Measurements from ENCODE around the gene CRYZL1. TPM values are rescaled to one million over a fixed set of nuclear protein-coding genes. Genes with fewer than 3 reads are reported as not detected.
A peak's percentile ranks its signal among the peaks of the same experiment; 100 is the strongest.

Gene CRYZL1
- total and polyA plus RNA-seq, 2 of the 8 experiments (the other 6 are each of a cell fraction or from before 2014, with no cell fraction given), result 15.6 to 15.8 TPM

DNA sequence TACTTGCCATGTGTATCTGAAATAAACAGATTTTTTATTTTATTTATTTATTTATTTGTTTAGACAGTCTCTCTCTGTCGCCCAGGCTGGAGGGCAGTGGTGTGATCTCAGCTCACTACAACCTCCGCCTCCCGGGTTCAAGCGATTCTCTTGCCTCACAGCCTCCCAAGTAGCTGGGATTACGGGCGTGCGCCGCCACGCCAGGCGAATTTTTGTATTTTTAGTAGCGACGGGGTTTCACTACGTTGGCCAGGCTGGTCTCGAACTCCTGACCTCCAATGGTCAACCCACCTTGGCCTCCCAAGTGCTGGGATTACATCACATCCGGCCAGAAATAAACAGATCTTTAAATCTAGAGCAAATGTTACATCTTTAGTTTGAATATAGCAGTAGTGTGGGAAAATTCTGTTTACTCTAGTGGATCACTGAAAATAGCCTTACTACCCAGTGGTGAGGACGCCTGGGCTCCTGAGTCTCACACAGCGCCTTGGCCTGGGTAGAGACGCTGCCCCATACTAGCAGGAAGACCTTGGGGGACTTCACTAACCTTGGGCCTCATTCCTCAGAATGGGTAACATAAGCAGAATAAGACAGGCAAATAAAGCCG lies 100.3 kb downstream of the CRYZL1 start:
- ChIA-PET CTCF (ENCODE audit: partially characterized antibody) (interaction anchor here (0.6 kb wide), 1 partner anchor 427 kb away, joined by 3 read pairs; no protein-coding TSS in a partner anchor), POLR2A (ENCODE audit: partially characterized antibody) (interaction anchor here (1.0 to 6.3 kb wide), 10 partner anchors 11 to 179 kb away, joined by 3 to 64 read pairs (median 3); partner anchors contain the start of gene DONSON)
- peak overlapping the region; percentile 83 for H4K91ac ChIP-seq (replicated peaks; ENCODE audit: insufficient read length, low read length)
- H3K4me3 ChIP-seq (ENCODE audit: extremely low read depth in 1 of 4, insufficient read depth in 2 of 4, low read depth in 3 of 4, low read length in 4 of 4), result peak overlapping the region; percentile 91 to 99 (median 95)
- H3K4ac ChIP-seq (replicated peaks; ENCODE audit: insufficient read length, low read depth, low read length), result peak overlapping the region; percentile 75
- H2BK15ac ChIP-seq (ENCODE audit: low read length), result no peak overlapping the region
- no peak overlapping the region; the same call in 1 of the 2 replicates for H2BK20ac ChIP-seq (ENCODE audit: low read length)
- H2AK5ac ChIP-seq (ENCODE audit: low read depth, low read length), result peak overlapping the region; percentile 88
- H4K8ac ChIP-seq (ENCODE audit: extremely low read depth, insufficient read depth, low read length), result peak overlapping the region; percentile 87; the same call in 1 of the 2 replicates
- no peak for TF ChIP-seq TBP (IDR thresholded peaks at IDR 0.05; ENCODE audit: low read depth, low read length)
- TF ChIP-seq KDM1A (IDR thresholded peaks at IDR 0.05; ENCODE audit: borderline replicate concordance, low read length), result 0 out of 2 replicates have a peak, but pooled peaks have one; percentile 26
- TF ChIP-seq SAP30 (IDR thresholded peaks at IDR 0.05; ENCODE audit: insufficient read depth, insufficient replicate concordance, low read length), result peak; percentile 37
- TF ChIP-seq RBBP5 (IDR thresholded peaks at IDR 0.05; ENCODE audit: borderline replicate concordance, low read depth, low read length), result no peak
- TF ChIP-seq PHF8 (conservative IDR thresholded peaks at IDR 0.05; ENCODE audit: low read depth, low read length), result 0 out of 2 replicates have a peak, but pooled peaks have one; percentile 5
- no peak for TF ChIP-seq SUZ12 (IDR thresholded peaks at IDR 0.05; ENCODE audit: low read length)
- peaks cover 8 to 10% of the 10 kb centered on the region in 2 experiments for H4K20me1 ChIP-seq (replicated peaks in 1 of 2; ENCODE audit: control insufficient read depth in 1 of 2, insufficient read depth in 2 of 2, low read length in 2 of 2)
- H3K79me2 ChIP-seq (ENCODE audit: control insufficient read depth in 1 of 2, insufficient read depth in 2 of 2, low read length in 2 of 2), result peaks cover 48 to 86% of the 10 kb centered on the region in 2 experiments
- peaks cover 0 to 2% (median 0%) of the 10 kb centered on the region in 4 experiments; a peak in 3 of 7 replicates for H3K4me1 ChIP-seq (replicated peaks in 1 of 4; ENCODE audit: control insufficient read depth in 3 of 4, insufficient read depth in 4 of 4, low read length in 3 of 4)
- peak overlapping the region; percentile 99; the same call in 1 of the 2 replicates for H3K27ac ChIP-seq (ENCODE audit: low read depth, low read length)
- H3K9me3 ChIP-seq (ENCODE audit: insufficient read depth in 2 of 2, low read depth in 1 of 2, low read length in 1 of 2), result no peaks in the 10 kb centered on the region
- H3K18ac ChIP-seq (ENCODE audit: extremely low read depth, low read length), result peak overlapping the region; percentile 52; the same call in 1 of the 2 replicates
- H3K14ac ChIP-seq (ENCODE audit: insufficient read length), result no peak overlapping the region
- FAIRE-seq, result no peak
- no peak overlapping the region for H3K23ac ChIP-seq (ENCODE audit: insufficient read length)
- H3K9ac ChIP-seq (replicated peaks in 1 of 4; ENCODE audit: extremely low read depth in 1 of 4, low read depth in 3 of 4, low read length in 3 of 4), result peak overlapping the region; percentile 80 to 98 (median 96)
- H3K4me2 ChIP-seq (ENCODE audit: insufficient read depth in 1 of 2, low read depth in 2 of 2, low read length in 2 of 2), result peak overlapping the region; percentile 76 to 78
- 60% methylated on average over 19 of the region's 19 CpGs; no CpG with 5 or more reads in 1 of the 2 experiments for WGBS, 2 experiments (ENCODE audit: extremely low coverage in 1 of 2, insufficient coverage in 1 of 2, insufficient read length in 1 of 2, insufficient replicate concordance in 2 of 2, low coverage in 1 of 2, low lambda C conversion rate in 2 of 2, missing lambda C conversion rate in 1 of 2)
- H2AFZ ChIP-seq (ENCODE audit: low read length), result no peak overlapping the region
- peak overlapping the region; percentile 82 for H3K56ac ChIP-seq (replicated peaks; ENCODE audit: insufficient read length, low read depth, low read length)
- H2BK5ac ChIP-seq (ENCODE audit: low read depth, low read length), result peak overlapping the region; percentile 99
- no peaks in the 10 kb centered on the region for H3K27me3 ChIP-seq (replicated peaks in 1 of 4; ENCODE audit: control insufficient read depth in 3 of 4, extremely low read depth in 1 of 4, insufficient read depth in 3 of 4, low read length in 3 of 4)
- no peaks in the 10 kb centered on the region; the same call in 1 of the 2 replicates for H3K79me1 ChIP-seq (ENCODE audit: low read depth, low read length)
- H3K36me3 ChIP-seq (ENCODE audit: control insufficient read depth in 2 of 4, insufficient read depth in 4 of 4, low read length in 3 of 4), result peaks cover 16 to 43% (median 26%) of the 10 kb centered on the region in 4 experiments
- H3K23me2 ChIP-seq (ENCODE audit: low read depth, low read length), result peaks cover 10% of the 10 kb centered on the region
- peak overlapping the region; percentile 72 for H4K5ac ChIP-seq (ENCODE audit: insufficient read length, low read depth, low read length)
- no peak overlapping the region; the same call in 1 of the 2 replicates for H2BK12ac ChIP-seq (ENCODE audit: low read depth, low read length)
- no peak overlapping the region for H2BK120ac ChIP-seq (replicated peaks; ENCODE audit: low read depth, low read length)
- no peak for DNase-seq (ENCODE audit: low read depth in 1 of 2, low spot score in 2 of 2)

Data from H1 (cell line).